SU-DHL-6 (cell line): ENCODE results near the gene IRF2BP1.

Source experiments
- H2AFZ ChIP-seq: fragments of 200-600 bp; sonication (generic); 2 replicates; pipeline ENCODE4 v1.6.1; 2014; ENCODE audit warnings: low read depth, mild to moderate bottlenecking, moderate library complexity, mixed read lengths, antibody characterized with exemption, low read length; ENCODE audit not compliant: severe bottlenecking
- H3F3A ChIP-seq: fragments of 200-600 bp; shearing (Covaris generic); 2 replicates; pipeline ENCODE4 v1.6.0; 2016; ENCODE audit warnings: antibody characterized with exemption, mild to moderate bottlenecking; ENCODE audit not compliant: insufficient read depth
- H3K27ac ChIP-seq: fragments of 200-600 bp; sonication (generic); 2 replicates; pipeline ENCODE4 v1.5.1; 2016; ENCODE audit warnings: low read depth, mild to moderate bottlenecking, low read length, moderate library complexity, mixed read lengths
- H3K27me3 ChIP-seq: fragments of 200-600 bp; sonication (generic), shearing (Covaris generic); 2 replicates; pipeline ENCODE4 v1.6.0; 2014; ENCODE audit warnings: mild to moderate bottlenecking, low read length
- H3K36me3 ChIP-seq: fragments of 200-600 bp; sonication (generic); 2 replicates; pipeline ENCODE4 v1.6.1; 2014; ENCODE audit warnings: mild to moderate bottlenecking, low read length, mixed read lengths
- H3K4me2 ChIP-seq: fragments of 300-600, 200-600 bp; shearing (Covaris generic), sonication (generic); 2 replicates; pipeline ENCODE4 v1.6.0; 2014; ENCODE audit warnings: low read length, low read depth, mild to moderate bottlenecking; ENCODE audit not compliant: poor library complexity, severe bottlenecking
- H3K4me3 ChIP-seq: fragments of 200-600 bp; sonication (generic); 2 replicates; pipeline ENCODE4 v1.5.1; 2014; ENCODE audit warnings: antibody characterized with exemption, low read length, mild to moderate bottlenecking, mixed read lengths; ENCODE audit not compliant: insufficient read depth, poor library complexity, severe bottlenecking
- H3K79me2 ChIP-seq: fragments of 200-600 bp; sonication (generic); 2 replicates; pipeline ENCODE4 v1.6.1; 2014; ENCODE audit warnings: mild to moderate bottlenecking, low read length, moderate library complexity; ENCODE audit not compliant: insufficient read depth
- H3K9ac ChIP-seq: fragments of 200-600 bp; sonication (generic); 2 replicates; pipeline ENCODE4 v1.7.0; 2014; ENCODE audit warnings: mild to moderate bottlenecking, low read length
- H3K9me2 ChIP-seq: fragments of 200-600 bp; sonication (generic); replicated peaks from 2 replicates; pipeline ENCODE4 v1.6.1; 2014; ENCODE audit warnings: low read length; ENCODE audit not compliant: insufficient read depth
- H3K9me3 ChIP-seq: fragments of 200-600 bp; sonication (generic); 2 replicates; pipeline ENCODE4 v1.6.1; 2014; ENCODE audit warnings: low read length, mixed read lengths; ENCODE audit not compliant: insufficient read depth
- H4K20me1 ChIP-seq: fragments of 200-600 bp; sonication (generic); 2 replicates; pipeline ENCODE4 v1.6.1; 2014; ENCODE audit warnings: low read depth, mild to moderate bottlenecking, antibody characterized with exemption, low read length, moderate library complexity, mixed read lengths
- EZH2phosphoT487 ChIP-seq: fragments of 200-600 bp; sonication (generic), shearing (Covaris generic); conservative IDR thresholded peaks from 2 replicates; pipeline ENCODE4 v1.6.1; 2018; ENCODE audit warnings: mild to moderate bottlenecking, antibody characterized with exemption, low read length, moderate library complexity, mixed read lengths
- TF ChIP-seq, protein P1 (sequence below): fragments of 200-600 bp; sonication (generic); IDR thresholded peaks from one replicate; pipeline ENCODE4 v1.5.1; 2017; ENCODE audit warnings: antibody characterized with exemption, mild to moderate bottlenecking, low read length, moderate library complexity; ENCODE audit not compliant: insufficient read depth, poor library complexity, severe bottlenecking

Gene IRF2BP1

GRCh38 chr19:45862271-45862563, 23.7 kb downstream of the IRF2BP1 start:
- Histone ChIP-seq H3K4me2 (peak overlapping the region; percentile 74), H3K9me3 (no peaks in the 10 kb centered on the region), H3K4me3 (peak overlapping the region; percentile 92), H3K9ac (peak overlapping the region; percentile 85), H3K27ac (peak overlapping the region; percentile 69), H4K20me1 (no peaks in the 10 kb centered on the region), H3K79me2 (peaks cover 47% of the 10 kb centered on the region), H3K9me2 (no peaks in the 10 kb centered on the region), H3K27me3 (no peaks in the 10 kb centered on the region), H3K36me3 (peaks cover 3% of the 10 kb centered on the region; the same call in 1 of the 2 replicates), H2AFZ (peak overlapping the region; percentile 28), H3F3A (peaks cover 15% of the 10 kb centered on the region)
- no peak for TF ChIP-seq EZH2phosphoT487
- TF ChIP-seq, protein P1, sequence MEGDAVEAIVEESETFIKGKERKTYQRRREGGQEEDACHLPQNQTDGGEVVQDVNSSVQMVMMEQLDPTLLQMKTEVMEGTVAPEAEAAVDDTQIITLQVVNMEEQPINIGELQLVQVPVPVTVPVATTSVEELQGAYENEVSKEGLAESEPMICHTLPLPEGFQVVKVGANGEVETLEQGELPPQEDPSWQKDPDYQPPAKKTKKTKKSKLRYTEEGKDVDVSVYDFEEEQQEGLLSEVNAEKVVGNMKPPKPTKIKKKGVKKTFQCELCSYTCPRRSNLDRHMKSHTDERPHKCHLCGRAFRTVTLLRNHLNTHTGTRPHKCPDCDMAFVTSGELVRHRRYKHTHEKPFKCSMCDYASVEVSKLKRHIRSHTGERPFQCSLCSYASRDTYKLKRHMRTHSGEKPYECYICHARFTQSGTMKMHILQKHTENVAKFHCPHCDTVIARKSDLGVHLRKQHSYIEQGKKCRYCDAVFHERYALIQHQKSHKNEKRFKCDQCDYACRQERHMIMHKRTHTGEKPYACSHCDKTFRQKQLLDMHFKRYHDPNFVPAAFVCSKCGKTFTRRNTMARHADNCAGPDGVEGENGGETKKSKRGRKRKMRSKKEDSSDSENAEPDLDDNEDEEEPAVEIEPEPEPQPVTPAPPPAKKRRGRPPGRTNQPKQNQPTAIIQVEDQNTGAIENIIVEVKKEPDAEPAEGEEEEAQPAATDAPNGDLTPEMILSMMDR = no peak

DNA sequence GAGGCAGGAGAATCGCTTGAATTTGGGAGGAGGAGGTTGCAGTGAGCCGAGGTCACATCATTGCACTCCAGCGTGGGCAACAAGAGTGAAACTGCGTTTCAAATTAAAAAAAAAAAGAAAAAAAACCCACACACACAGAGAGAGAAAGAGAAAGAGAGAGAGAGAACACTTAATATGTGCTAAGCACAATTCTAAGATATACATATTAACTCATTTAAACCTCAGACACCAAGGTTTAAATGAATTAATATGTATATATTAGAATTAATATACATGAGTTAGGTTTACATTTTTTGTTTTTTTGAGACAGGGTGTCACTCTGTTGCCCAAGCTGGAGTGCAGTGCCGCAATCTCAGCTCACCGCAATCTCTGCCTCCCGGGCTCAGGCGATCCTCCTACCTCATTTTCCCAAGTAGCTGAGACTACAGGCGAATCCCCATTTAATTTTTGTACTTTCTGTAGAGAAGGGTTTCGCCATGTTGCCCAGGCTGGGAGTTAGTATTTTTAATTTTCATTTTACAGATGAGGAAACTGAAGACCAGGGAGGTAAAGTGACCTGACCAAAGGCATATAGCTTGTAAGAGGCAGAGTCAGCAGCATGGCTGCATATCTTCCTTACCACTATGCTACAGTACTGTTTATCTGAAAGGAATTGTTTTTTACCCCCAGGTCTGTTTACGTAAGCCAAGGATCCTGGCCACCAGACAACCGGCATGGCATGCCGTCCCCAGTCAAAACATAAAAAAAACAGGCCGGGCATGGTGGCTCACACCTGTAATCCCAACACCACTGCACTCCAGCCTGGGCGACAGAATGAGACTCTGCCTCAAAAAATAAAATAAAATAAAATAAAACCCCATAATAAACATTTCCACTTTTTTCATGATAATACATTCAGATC, 25.3 kb downstream of the IRF2BP1 start:
- no peak overlapping the region for H2AFZ ChIP-seq
- peaks cover 18% of the 10 kb centered on the region for H3F3A ChIP-seq
- peak overlapping the region; percentile 69; the same call in 1 of the 2 replicates for H3K27ac ChIP-seq
- H3K9ac ChIP-seq = no peak overlapping the region
- no peaks in the 10 kb centered on the region for H3K9me2 ChIP-seq
- H3K4me2 ChIP-seq = peak overlapping the region; percentile 74
- TF ChIP-seq, protein P1 = no peak
- TF ChIP-seq EZH2phosphoT487 = no peak
- H3K79me2 ChIP-seq = peaks cover 59% of the 10 kb centered on the region
- H3K27me3 ChIP-seq = no peaks in the 10 kb centered on the region
- peak overlapping the region; percentile 10 for H3K4me3 ChIP-seq
- no peaks in the 10 kb centered on the region for H4K20me1 ChIP-seq
- no peaks in the 10 kb centered on the region for H3K9me3 ChIP-seq
- peaks cover 3% of the 10 kb centered on the region; the same call in 1 of the 2 replicates for H3K36me3 ChIP-seq

DNA sequence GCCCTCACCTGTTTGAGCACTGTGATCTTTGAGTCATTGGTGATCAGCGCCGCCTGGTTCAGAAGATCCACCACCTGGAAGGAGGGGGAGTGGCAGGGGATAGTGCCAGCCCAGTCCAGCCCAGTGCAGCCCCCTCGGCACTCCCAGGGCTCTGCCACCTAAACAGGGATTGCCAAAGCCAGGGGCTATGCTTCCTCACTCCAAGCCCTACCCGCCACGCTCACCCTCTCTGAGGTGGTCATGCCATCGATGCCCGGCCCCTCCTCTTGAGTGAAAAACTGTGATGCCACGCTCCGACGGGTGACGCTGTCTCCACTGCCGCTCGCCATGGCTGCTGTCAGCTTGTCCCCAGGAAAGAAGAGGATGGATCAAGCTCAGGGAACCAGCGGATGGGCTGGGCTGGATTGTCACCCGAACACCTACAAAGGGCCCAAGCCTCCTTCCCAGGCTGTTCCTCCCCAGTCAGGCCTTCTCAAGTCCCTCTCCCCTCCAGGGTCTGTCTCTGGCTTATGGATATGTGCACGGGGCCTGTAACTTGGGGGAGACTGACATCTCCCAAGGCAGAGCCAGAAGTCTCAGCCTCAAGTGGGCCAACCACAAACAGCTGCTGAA, 31.7 kb downstream of the IRF2BP1 start:
- no peaks in the 10 kb centered on the region for H3K9me2 ChIP-seq
- no peak overlapping the region for H3K4me3 ChIP-seq
- H3K9me3 ChIP-seq = no peaks in the 10 kb centered on the region
- H2AFZ ChIP-seq = no peak overlapping the region
- peaks cover 33% of the 10 kb centered on the region for H3K79me2 ChIP-seq
- no peaks in the 10 kb centered on the region for H3K27me3 ChIP-seq
- TF ChIP-seq, protein P1 = no peak
- no peak for TF ChIP-seq EZH2phosphoT487
- no peak overlapping the region for H3K4me2 ChIP-seq
- no peak overlapping the region for H3K27ac ChIP-seq
- H3K9ac ChIP-seq = no peak overlapping the region
- H4K20me1 ChIP-seq = no peaks in the 10 kb centered on the region
- 0 out of 2 replicates have a peak, but pooled peaks cover 3% of the 10 kb centered on the region for H3F3A ChIP-seq
- H3K36me3 ChIP-seq = peaks cover 3% of the 10 kb centered on the region; the same call in 1 of the 2 replicates
